HEK293 (cell line): Measurements from ENCODE around the gene F2R.

Source experiments
- GLI2 ChIP-seq: fragments of 450-650 bp; formaldehyde crosslinking; IDR thresholded peaks from 2 replicates; pipeline ENCODE4; 2017; ENCODE audit warnings: missing biosample characterization, missing genetic modification characterization, low read depth, borderline replicate concordance
- KLF9 ChIP-seq: fragments of 450-650 bp; formaldehyde crosslinking; IDR thresholded peaks from 2 replicates; pipeline ENCODE4 v1.5.1; 2016; ENCODE audit warnings: missing biosample characterization, missing genetic modification characterization, low read depth
- OSR2 ChIP-seq: fragments of 450-650 bp; formaldehyde crosslinking; IDR thresholded peaks from 2 replicates; pipeline ENCODE4 v1.5.1; 2016; ENCODE audit warnings: missing biosample characterization, missing genetic modification characterization
- PRDM1 ChIP-seq: fragments of 450-650 bp; formaldehyde crosslinking; IDR thresholded peaks from 2 replicates; pipeline ENCODE4; 2016; ENCODE audit warnings: missing biosample characterization, missing genetic modification characterization
- SP2 ChIP-seq: fragments of 450-650 bp; formaldehyde crosslinking; IDR thresholded peaks from 2 replicates; pipeline ENCODE4 v1.5.1; 2016; ENCODE audit warnings: missing biosample characterization, missing genetic modification characterization
- SP3 ChIP-seq: fragments of 450-650 bp; formaldehyde crosslinking; IDR thresholded peaks from 2 replicates; pipeline ENCODE4 v1.5.1; 2016; ENCODE audit warnings: missing biosample characterization, missing genetic modification characterization
- ZBTB20 ChIP-seq: fragments of 450-650 bp; formaldehyde crosslinking; IDR thresholded peaks from 2 replicates; pipeline ENCODE4 v1.5.1; 2016; ENCODE audit warnings: missing biosample characterization, missing genetic modification characterization
- ZEB2 ChIP-seq: fragments of 450-650 bp; formaldehyde crosslinking; IDR thresholded peaks from 2 replicates; pipeline ENCODE4 v1.5.1; 2016; ENCODE audit warnings: missing biosample characterization, missing genetic modification characterization
- ZNF10 ChIP-seq: fragments of 450-650 bp; formaldehyde crosslinking; IDR thresholded peaks from 2 replicates; pipeline ENCODE4 v1.5.1; 2017; ENCODE audit warnings: missing biosample characterization, missing genetic modification characterization
- ZNF155 ChIP-seq: fragments of 450-650 bp; formaldehyde crosslinking; IDR thresholded peaks from 2 replicates; pipeline ENCODE4 v1.5.1; 2016; ENCODE audit warnings: missing biosample characterization, missing genetic modification characterization
- ZNF184 ChIP-seq: fragments of 450-650 bp; IDR thresholded peaks from 2 replicates; pipeline ENCODE4 v1.5.1; 2018; ENCODE audit warnings: missing biosample characterization, mild to moderate bottlenecking, missing genetic modification characterization
- ZNF19 ChIP-seq: fragments of 450-650 bp; formaldehyde crosslinking; IDR thresholded peaks from 2 replicates; pipeline ENCODE4; 2016; ENCODE audit warnings: missing biosample characterization, missing genetic modification characterization, low read depth
- ZNF2 ChIP-seq: fragments of 450-650 bp; formaldehyde crosslinking; IDR thresholded peaks from 2 replicates; pipeline ENCODE4 v1.5.1; 2016; ENCODE audit warnings: missing biosample characterization, missing genetic modification characterization
- ZNF292 ChIP-seq: fragments of 450-650 bp; formaldehyde crosslinking; IDR thresholded peaks from 2 replicates; pipeline ENCODE4 v1.5.1; 2016; ENCODE audit warnings: low read depth, missing biosample characterization, missing genetic modification characterization, borderline replicate concordance
- ZNF366 ChIP-seq: fragments of 450-650 bp; formaldehyde crosslinking; conservative IDR thresholded peaks from 2 replicates; pipeline ENCODE4 v1.5.1; 2016; ENCODE audit warnings: missing biosample characterization, missing genetic modification characterization
- ZNF391 ChIP-seq: fragments of 450-650 bp; formaldehyde crosslinking; IDR thresholded peaks from 2 replicates; pipeline ENCODE4 v1.5.1; 2016; ENCODE audit warnings: low read depth, missing biosample characterization, missing genetic modification characterization, borderline replicate concordance
- ZNF544 ChIP-seq: fragments of 450-650 bp; formaldehyde crosslinking; IDR thresholded peaks from 2 replicates; pipeline ENCODE4 v1.5.0; 2017; ENCODE audit warnings: missing biosample characterization, missing genetic modification characterization
- ZNF600 ChIP-seq: fragments of 450-650 bp; formaldehyde crosslinking; IDR thresholded peaks from 2 replicates; pipeline ENCODE4 v1.5.1; 2016; ENCODE audit warnings: missing biosample characterization, missing genetic modification characterization
- ZNF621 ChIP-seq: fragments of 450-650 bp; formaldehyde crosslinking; IDR thresholded peaks from 2 replicates; pipeline ENCODE4 v1.5.1; 2017; ENCODE audit warnings: missing biosample characterization, missing genetic modification characterization
- ZNF654 ChIP-seq: fragments of 450-650 bp; formaldehyde crosslinking; IDR thresholded peaks from 2 replicates; pipeline ENCODE4 v1.5.1; 2016; ENCODE audit warnings: low read depth, missing biosample characterization, missing genetic modification characterization
- ZNF658 ChIP-seq: fragments of 450-650 bp; formaldehyde crosslinking; IDR thresholded peaks from 2 replicates; pipeline ENCODE4; 2016; ENCODE audit warnings: missing biosample characterization, missing genetic modification characterization
- ZNF664 ChIP-seq: fragments of 450-650 bp; formaldehyde crosslinking; IDR thresholded peaks from 2 replicates; pipeline ENCODE4 v1.5.1; 2016; ENCODE audit warnings: missing biosample characterization, missing genetic modification characterization
- ZNF768 ChIP-seq: fragments of 450-650 bp; formaldehyde crosslinking; IDR thresholded peaks from 2 replicates; pipeline ENCODE4 v1.5.1; 2018; ENCODE audit warnings: missing biosample characterization, mild to moderate bottlenecking, missing genetic modification characterization
- ZNF776 ChIP-seq: fragments of 450-650 bp; formaldehyde crosslinking; IDR thresholded peaks from 2 replicates; pipeline ENCODE4 v1.5.0; 2017; ENCODE audit warnings: missing biosample characterization, missing genetic modification characterization, borderline replicate concordance
- ZNF777 ChIP-seq: fragments of 450-650 bp; formaldehyde crosslinking; IDR thresholded peaks from 2 replicates; pipeline ENCODE4 v1.5.1; 2017; ENCODE audit warnings: missing biosample characterization, missing genetic modification characterization, borderline replicate concordance
- TF ChIP-seq, protein P1 (sequence below): fragments of 450-650 bp; formaldehyde crosslinking; IDR thresholded peaks from 2 replicates; pipeline ENCODE4 v1.5.1; 2016; ENCODE audit warnings: missing biosample characterization, missing genetic modification characterization
- TF ChIP-seq, protein P2 (sequence below): fragments of 450-650 bp; formaldehyde crosslinking; IDR thresholded peaks from 2 replicates; pipeline ENCODE4 v1.5.1; 2016; ENCODE audit warnings: missing biosample characterization, missing genetic modification characterization
- TF ChIP-seq, protein P3 (sequence below): fragments of 450-650 bp; formaldehyde crosslinking; IDR thresholded peaks from 2 replicates; pipeline ENCODE4 v1.5.1; 2016; ENCODE audit warnings: missing biosample characterization, missing genetic modification characterization
- TF ChIP-seq, protein P4 (sequence below): fragments of 450-650 bp; formaldehyde crosslinking; IDR thresholded peaks from 2 replicates; pipeline ENCODE4 v1.5.1; 2016; ENCODE audit warnings: missing biosample characterization, missing genetic modification characterization
- TF ChIP-seq, protein P5 (sequence below): fragments of 450-650 bp; formaldehyde crosslinking; IDR thresholded peaks from 2 replicates; pipeline ENCODE4 v1.5.1; 2016; ENCODE audit warnings: missing biosample characterization, missing genetic modification characterization, borderline replicate concordance
- TF ChIP-seq, protein P6 (sequence below): fragments of 450-650 bp; formaldehyde crosslinking; IDR thresholded peaks from 2 replicates; pipeline ENCODE4 v1.5.1; 2016; ENCODE audit warnings: missing biosample characterization, missing genetic modification characterization, borderline replicate concordance

F2R gene

DNA sequence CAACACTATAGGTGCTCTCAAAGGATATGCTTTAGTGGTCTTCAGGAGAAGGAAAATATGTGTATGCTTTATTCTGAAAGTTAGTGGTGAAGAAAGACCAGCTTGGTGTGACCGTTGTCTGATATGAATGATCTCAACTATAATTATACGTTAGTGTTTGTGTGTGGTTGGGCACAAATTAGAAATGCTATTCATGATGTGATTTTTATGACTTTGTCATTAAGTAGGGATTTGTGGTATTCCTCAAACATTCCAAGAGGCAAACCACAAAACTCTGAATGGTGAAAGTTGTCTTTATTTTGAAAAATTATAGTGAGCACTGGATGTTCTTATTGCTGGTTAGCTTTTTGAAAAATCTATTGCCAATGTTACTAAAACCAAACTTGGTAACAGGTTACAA is 6.2 kb upstream of the F2R start (continued):
- TF ChIP-seq SP2 (tag by site-specific recombination) (no peak; the same call in 1 of the 2 replicates), ZNF544 (tag by site-specific recombination) (no peak), ZEB2 (tag by site-specific recombination) (peak; percentile 86), ZNF768 (no peak), ZNF391 (tag by site-specific recombination) (no peak), ZNF155 (tag by site-specific recombination) (no peak), OSR2 (peak; percentile 70), GLI2 (peak; percentile 82; the same call in 1 of the 2 replicates), ZNF292 (tag by site-specific recombination) (no peak), ZNF664 (no peak), ZNF654 (tag by site-specific recombination) (no peak), KLF9 (no peak), ZNF600 (tag by site-specific recombination) (no peak), ZNF366 (tag by site-specific recombination) (peak; percentile 81), SP3 (no peak), ZNF777 (tag by site-specific recombination) (no peak), ZBTB20 (tag by site-specific recombination) (no peak), ZNF2 (no peak), ZNF776 (tag by site-specific recombination) (no peak), ZNF621 (tag by site-specific recombination) (no peak), ZNF19 (no peak), PRDM1 (no peak), ZNF10 (tag by site-specific recombination) (no peak), ZNF184 (tag by site-specific recombination) (no peak), ZNF658 (no peak)
- TF ChIP-seq, protein P1, sequence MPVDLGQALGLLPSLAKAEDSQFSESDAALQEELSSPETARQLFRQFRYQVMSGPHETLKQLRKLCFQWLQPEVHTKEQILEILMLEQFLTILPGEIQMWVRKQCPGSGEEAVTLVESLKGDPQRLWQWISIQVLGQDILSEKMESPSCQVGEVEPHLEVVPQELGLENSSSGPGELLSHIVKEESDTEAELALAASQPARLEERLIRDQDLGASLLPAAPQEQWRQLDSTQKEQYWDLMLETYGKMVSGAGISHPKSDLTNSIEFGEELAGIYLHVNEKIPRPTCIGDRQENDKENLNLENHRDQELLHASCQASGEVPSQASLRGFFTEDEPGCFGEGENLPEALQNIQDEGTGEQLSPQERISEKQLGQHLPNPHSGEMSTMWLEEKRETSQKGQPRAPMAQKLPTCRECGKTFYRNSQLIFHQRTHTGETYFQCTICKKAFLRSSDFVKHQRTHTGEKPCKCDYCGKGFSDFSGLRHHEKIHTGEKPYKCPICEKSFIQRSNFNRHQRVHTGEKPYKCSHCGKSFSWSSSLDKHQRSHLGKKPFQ = 0 out of 2 replicates have a peak, but pooled peaks have one; percentile 30
- TF ChIP-seq, protein P2, sequence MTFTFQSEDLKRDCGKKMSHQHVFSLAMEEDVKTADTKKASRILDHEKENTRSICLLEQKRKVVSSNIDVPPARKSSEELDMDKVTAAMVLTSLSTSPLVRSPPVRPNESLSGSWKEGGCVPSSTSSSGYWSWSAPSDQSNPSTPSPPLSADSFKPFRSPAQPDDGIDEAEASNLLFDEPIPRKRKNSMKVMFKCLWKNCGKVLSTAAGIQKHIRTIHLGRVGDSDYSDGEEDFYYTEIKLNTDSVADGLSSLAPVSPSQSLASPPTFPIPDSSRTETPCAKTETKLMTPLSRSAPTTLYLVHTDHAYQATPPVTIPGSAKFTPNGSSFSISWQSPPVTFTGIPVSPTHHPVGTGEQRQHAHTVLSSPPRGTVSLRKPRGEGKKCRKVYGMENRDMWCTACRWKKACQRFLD (tag by site-specific recombination) = no peak
- TF ChIP-seq, protein P3, sequence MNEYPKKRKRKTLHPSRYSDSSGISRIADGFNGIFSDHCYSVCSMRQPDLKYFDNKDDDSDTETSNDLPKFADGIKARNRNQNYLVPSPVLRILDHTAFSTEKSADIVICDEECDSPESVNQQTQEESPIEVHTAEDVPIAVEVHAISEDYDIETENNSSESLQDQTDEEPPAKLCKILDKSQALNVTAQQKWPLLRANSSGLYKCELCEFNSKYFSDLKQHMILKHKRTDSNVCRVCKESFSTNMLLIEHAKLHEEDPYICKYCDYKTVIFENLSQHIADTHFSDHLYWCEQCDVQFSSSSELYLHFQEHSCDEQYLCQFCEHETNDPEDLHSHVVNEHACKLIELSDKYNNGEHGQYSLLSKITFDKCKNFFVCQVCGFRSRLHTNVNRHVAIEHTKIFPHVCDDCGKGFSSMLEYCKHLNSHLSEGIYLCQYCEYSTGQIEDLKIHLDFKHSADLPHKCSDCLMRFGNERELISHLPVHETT = no peak
- TF ChIP-seq, protein P4, sequence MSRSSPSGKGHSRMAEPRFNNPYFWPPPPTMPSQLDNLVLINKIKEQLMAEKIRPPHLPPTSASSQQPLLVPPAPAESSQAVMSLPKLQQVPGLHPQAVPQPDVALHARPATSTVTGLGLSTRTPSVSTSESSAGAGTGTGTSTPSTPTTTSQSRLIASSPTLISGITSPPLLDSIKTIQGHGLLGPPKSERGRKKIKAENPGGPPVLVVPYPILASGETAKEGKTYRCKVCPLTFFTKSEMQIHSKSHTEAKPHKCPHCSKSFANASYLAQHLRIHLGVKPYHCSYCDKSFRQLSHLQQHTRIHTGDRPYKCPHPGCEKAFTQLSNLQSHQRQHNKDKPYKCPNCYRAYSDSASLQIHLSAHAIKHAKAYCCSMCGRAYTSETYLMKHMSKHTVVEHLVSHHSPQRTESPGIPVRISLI (tag by site-specific recombination) = 0 out of 2 replicates have a peak, but pooled peaks have one; percentile 12
- TF ChIP-seq, protein P5, sequence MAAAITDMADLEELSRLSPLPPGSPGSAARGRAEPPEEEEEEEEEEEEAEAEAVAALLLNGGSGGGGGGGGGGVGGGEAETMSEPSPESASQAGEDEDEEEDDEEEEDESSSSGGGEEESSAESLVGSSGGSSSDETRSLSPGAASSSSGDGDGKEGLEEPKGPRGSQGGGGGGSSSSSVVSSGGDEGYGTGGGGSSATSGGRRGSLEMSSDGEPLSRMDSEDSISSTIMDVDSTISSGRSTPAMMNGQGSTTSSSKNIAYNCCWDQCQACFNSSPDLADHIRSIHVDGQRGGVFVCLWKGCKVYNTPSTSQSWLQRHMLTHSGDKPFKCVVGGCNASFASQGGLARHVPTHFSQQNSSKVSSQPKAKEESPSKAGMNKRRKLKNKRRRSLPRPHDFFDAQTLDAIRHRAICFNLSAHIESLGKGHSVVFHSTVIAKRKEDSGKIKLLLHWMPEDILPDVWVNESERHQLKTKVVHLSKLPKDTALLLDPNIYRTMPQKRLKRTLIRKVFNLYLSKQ (tag by site-specific recombination) = no peak
- TF ChIP-seq, protein P6, sequence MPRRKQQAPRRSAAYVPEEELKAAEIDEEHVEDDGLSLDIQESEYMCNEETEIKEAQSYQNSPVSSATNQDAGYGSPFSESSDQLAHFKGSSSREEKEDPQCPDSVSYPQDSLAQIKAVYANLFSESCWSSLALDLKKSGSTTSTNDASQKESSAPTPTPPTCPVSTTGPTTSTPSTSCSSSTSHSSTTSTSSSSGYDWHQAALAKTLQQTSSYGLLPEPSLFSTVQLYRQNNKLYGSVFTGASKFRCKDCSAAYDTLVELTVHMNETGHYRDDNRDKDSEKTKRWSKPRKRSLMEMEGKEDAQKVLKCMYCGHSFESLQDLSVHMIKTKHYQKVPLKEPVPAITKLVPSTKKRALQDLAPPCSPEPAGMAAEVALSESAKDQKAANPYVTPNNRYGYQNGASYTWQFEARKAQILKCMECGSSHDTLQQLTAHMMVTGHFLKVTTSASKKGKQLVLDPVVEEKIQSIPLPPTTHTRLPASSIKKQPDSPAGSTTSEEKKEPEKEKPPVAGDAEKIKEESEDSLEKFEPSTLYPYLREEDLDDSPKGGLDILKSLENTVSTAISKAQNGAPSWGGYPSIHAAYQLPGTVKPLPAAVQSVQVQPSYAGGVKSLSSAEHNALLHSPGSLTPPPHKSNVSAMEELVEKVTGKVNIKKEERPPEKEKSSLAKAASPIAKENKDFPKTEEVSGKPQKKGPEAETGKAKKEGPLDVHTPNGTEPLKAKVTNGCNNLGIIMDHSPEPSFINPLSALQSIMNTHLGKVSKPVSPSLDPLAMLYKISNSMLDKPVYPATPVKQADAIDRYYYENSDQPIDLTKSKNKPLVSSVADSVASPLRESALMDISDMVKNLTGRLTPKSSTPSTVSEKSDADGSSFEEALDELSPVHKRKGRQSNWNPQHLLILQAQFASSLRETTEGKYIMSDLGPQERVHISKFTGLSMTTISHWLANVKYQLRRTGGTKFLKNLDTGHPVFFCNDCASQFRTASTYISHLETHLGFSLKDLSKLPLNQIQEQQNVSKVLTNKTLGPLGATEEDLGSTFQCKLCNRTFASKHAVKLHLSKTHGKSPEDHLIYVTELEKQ = no peak
